Inferior parietal cortex (tissue), 1 donor: ENCODE results near the gene CD300LD.
A peak's percentile ranks its signal among the peaks of the same experiment; 100 is the strongest.
"Not testable (repeated sequence)": the region's sequence is repeated elsewhere in the genome, so short reads cannot be mapped to it uniquely, and the experiment has no call there.

ENCODE experiments used
- DNase-seq: peaks from one replicate; pipeline ENCODE4 v3.0.0-alpha.2; 2016; ENCODE audit errors: extremely low spot score

The CD300LD gene

GRCh38 chr17:74606050-74606449 lies 14.0 kb upstream of the CD300LD start:
- no peak for DNase-seq

DNA sequence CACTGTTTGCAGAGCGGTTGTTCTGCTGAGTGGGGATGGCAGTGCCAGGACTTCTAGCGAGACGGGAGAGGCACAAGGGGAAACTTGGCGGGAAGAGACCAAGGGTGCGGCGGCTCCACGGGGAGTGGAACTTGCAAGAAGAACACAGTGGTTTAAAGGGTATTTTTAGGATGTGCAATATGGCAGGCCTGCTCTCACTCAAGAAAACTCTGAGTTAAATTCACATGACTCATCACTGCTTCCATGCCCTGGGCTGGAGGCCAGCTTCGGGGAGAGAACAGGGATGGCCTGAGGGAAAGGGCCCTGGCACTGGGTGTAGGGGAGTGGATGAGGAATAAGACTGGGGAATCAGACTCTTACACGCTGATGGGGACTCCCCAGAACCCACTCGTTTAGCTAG lies 13.3 kb upstream of the CD300LD start:
- peak; percentile 35 for DNase-seq

- no peak for DNase-seq
These were observed 12.7 kb upstream of the CD300LD start for GRCh38 chr17:74604761-74605160.

DNA sequence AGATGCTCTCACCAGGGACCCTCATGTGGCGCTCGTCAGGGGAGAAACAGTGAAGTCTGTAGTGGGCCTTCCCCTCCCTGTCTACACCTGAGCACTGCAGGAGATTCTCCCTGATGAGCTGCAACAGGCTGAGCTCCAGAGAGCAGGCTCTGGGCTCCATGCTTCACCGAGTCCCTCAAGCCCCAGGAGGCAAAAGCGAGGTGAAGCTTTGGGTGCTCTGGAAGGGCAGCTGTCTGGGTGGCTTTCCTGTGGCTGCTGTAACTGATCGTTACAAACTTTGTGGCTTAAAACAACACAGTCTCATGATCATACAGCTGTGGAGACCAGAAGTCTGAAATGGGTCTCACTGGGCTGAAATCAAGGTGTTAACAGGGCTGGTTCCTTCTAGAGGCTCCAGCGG lies 12.1 kb upstream of the CD300LD start:
- DNase-seq: no peak

DNA sequence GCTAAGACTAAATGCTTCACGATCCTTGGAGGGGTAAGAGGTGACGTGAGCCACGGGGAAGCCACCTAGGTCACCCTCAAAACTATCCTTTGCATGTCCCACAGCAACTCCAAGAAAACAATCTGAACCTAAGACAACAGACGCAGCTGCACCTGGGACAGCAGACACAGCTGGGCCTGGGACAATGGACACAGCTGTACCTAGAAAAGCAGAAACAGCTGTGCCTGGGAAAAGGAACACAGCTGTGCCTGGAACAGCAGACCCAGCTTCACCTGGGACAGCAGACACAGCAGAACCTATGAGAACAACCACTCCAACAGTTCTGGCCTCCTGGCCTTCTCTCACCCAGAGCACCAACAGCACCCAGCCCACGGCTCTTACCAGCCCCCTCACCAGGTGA lies 11.7 kb upstream of the CD300LD start:
- DNase-seq: no peak

DNA sequence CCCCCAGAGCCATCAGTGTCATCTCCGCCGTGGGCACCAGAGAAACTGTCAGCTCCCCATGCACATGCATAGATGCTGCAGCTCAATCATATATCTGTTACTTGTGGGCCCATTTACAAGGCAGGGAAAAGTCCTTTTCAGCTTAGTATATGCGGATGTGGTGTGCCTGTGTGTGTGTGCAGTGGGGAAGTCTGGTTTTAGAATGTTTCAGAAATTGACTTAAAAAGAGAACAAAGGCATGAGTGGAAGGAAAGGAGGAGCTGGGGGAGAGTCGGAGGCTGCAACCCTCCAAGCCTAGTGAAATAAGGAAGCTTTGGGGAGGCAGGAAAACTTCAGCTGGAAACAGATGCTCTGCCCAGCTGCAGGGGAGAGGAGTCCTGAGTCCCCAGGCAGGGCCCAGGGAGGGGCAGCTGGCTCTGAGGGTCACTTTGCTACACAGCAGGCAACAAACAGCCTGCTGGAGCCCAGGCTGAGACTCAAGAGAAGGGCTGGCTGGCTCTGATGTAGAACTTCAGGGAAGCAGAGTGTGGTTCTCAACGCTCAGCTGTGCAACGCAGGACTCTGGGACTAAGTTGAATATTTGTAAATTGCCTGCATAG lies 11.1 kb upstream of the CD300LD start:
- DNase-seq: no peak

- peak; percentile 36 for DNase-seq
These were observed 10.0 kb upstream of the CD300LD start for GRCh38 chr17:74601944-74602572.

GRCh38 chr17:74599448-74599939 lies 7.4 kb upstream of the CD300LD start:
- no peak for DNase-seq

DNA sequence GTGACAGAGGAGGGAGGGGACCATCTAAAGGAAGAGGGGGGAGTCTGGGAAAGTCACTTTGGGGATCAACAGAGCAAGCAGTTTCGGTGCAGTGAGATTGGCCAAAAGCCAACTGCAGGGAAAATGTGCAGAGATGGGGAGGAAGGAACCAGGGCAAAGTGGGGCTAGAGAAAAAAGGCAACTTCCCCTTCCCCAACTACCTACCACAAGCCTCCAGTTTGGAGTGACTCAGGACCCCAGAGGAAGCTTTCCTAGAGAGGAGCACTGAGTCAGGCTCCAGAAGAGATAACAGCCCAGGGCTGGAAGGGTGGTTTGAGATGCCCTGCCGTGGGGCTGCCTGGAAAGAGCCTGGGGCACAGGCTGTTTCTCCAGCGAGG lies 6.9 kb upstream of the CD300LD start:
- DNase-seq: no peak

GRCh38 chr17:74598346-74599022 lies 6.4 kb upstream of the CD300LD start:
- DNase-seq: no peak

- DNase-seq: no peak
These were observed 5.1 kb upstream of the CD300LD start for GRCh38 chr17:74597069-74597790.

DNA sequence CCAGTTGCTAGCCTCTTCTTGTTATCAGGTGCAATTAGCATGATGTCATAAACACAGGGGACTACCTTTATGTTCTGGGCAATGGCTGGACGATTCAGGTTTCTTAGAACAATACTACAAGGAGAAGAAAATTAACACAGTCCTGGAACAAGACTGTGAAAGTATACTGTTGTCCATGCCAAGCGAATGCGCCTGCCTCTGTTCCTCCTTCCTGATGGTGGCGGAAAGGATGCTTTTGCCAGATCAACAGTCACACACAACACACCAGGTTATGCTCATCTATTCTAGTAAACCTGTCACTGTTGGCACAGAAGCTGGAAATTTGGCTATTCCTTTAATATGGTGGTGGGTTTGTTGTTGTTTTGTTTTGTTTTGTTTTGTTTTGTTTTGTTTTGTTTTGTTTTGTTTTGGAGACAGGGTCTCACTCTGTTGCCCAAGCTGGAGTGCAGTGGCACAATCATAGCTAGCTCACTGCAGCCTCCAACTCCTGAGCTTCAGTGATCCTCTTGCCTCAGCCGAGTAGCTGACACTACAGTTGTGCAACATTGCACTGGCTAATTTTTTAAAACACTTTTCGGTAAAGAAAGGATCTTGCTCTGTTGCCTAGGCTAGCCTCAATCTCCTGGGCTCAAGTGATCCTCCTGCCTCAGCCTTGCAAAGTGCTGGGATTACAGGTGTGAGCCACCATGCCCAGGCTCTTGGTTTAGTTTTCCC lies 3.1 kb upstream of the CD300LD start:
- no peak for DNase-seq

- no peak for DNase-seq
These were observed 580 bp downstream of the CD300LD start for GRCh38 chr17:74591503-74591902.

- DNase-seq: no peak
These were observed 6.4 kb downstream of the CD300LD start for GRCh38 chr17:74585711-74586110.

- DNase-seq: no peak
These were observed 7.6 kb downstream of the CD300LD start for GRCh38 chr17:74584292-74585060.

DNA sequence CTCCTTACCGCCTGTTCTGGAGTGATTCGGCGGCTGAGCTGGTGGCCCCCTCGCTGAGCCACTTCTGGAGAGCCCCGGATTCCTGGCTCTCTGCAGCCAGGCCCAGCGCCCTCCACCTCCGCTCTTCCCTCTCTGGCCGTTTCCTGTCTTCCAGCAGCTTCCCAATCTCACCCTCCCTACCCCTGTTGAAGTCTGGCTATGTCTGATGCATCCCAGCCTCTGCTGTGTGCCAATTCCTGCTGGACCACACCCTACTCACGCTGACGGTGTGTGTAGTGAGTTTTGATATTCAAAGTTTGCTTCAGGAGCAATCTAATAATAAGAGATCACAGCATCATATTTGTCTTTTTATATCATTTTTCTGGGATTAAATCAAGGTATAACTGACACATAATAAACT lies 9.4 kb downstream of the CD300LD start:
- DNase-seq: no peak

- no peak for DNase-seq
These were observed 12.2 kb downstream of the CD300LD start for GRCh38 chr17:74579900-74580299.

GRCh38 chr17:74578979-74579378 lies 13.1 kb downstream of the CD300LD start:
- DNase-seq: no peak

DNA sequence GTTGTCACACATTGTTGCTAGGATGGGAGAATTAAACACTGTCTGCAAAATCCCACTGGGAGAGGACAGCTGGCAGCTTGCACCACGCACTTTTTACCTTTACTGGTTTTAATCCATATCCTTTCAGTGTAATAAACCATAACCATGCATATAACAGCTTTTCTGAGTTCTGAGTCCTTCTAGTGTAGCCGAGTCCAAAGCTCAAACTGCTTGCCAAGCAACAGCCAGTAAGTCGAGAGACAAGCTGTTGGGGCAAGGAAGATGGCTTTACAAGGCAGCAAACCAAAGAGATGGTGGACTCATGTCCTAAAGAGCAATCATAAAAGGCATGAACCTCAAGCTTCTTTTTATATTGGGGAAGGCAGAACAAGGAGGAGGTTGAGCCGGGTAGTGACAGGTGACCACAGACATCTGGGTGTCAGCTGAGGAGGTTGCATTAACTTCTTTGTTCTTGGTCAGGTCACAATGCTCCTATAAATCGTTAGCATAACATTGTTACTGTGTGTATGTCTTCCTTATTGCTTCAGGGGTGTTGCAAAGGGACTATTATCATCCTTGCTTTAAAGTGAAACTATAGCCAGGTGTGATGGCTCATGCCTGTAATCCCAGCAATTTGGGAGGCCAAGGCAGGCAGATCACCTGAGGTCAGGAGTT lies 17.5 kb downstream of the CD300LD start:
- no peak for DNase-seq

DNA sequence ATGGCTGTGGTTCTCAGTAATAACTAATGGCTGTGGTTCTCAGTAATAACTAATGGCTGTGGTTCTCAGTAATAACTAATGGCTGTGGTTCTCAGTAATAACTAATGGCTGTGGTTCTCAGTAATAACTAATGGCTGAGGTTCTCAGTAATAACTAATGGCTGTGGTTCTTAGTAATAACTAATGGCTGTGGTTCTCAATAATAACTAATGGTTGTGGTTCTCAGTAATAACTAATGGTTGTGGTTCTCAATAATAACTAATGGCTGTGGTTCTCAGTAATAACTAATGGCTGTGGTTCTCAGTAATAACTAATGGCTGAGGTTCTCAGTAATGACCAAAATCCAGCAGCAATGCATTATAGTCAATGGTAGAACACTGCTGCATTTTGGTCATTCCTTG lies 18.4 kb downstream of the CD300LD start:
- DNase-seq: not testable (repeated sequence)

DNA sequence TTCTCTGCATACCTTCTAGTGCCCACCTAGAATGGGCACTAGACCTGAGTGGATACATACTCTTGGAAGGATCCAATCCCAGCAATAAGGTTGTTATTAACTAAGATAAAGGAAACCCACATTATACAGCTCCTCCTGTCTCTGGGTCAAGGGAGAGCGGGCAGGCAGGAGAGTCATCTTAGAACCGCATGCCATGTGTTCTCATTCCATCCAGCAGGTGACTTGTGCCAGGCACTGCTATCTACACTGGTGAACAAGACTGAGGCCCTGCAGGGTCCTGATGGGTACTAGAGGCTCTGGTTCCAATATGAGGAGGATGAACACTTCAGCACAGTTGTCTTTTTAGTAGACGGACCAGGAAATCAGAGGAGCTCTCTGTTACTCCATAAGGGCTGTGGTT lies 18.9 kb downstream of the CD300LD start:
- no peak for DNase-seq
